Smooth muscle cell (in vitro differentiated cells): ENCODE results near the gene WDR43. TPM values are rescaled to one million over a fixed set of nuclear protein-coding genes. Genes with fewer than 3 reads are reported as not detected.

Experiments
- DNase-seq: peaks from one replicate; lab custom pipeline; 2025; ENCODE audit not compliant: unreplicated experiment; lab: John Stamatoyannopoulos, UW
- H2AFZ ChIP-seq: fragments of 200-600 bp; sonication (generic); 2 replicates; pipeline ENCODE4 v1.6.0; 2016; ENCODE audit warnings: antibody characterized with exemption, low read depth, mild to moderate bottlenecking
- H3F3A ChIP-seq: fragments of 200-600 bp; sonication (generic); 2 replicates; pipeline ENCODE4 v1.6.0; 2017; ENCODE audit warnings: antibody characterized with exemption, low read depth
- H3K27ac ChIP-seq: fragments of 200-600 bp; sonication (generic); 2 replicates; pipeline ENCODE4 v1.5.1; 2016; ENCODE audit warnings: low read depth, mild to moderate bottlenecking
- H3K27me3 ChIP-seq: fragments of 200-600 bp; sonication (generic); 2 replicates; pipeline ENCODE4 v1.6.1; 2016; ENCODE audit warnings: low read depth, mild to moderate bottlenecking
- H3K36me3 ChIP-seq: fragments of 200-600 bp; sonication (generic); 2 replicates; pipeline ENCODE4 v1.5.1; 2016; ENCODE audit warnings: low read depth
- H3K4me1 ChIP-seq: fragments of 200-600 bp; sonication (generic); 2 replicates; pipeline ENCODE4 v1.5.1; 2016; ENCODE audit warnings: low read depth
- H3K4me2 ChIP-seq: fragments of 200-600 bp; sonication (generic); 2 replicates; pipeline ENCODE4 v1.6.0; 2016; ENCODE audit warnings: mild to moderate bottlenecking
- H3K4me3 ChIP-seq: fragments of 200-600 bp; sonication (generic); 2 replicates; pipeline ENCODE4 v1.5.1; 2016; ENCODE audit warnings: mild to moderate bottlenecking
- H3K79me2 ChIP-seq: fragments of 200-600 bp; sonication (generic); 2 replicates; pipeline ENCODE4 v1.6.0; 2016; ENCODE audit warnings: low read depth, mild to moderate bottlenecking
- H3K9ac ChIP-seq: fragments of 200-600 bp; sonication (generic); 2 replicates; pipeline ENCODE4 v1.6.0; 2016; ENCODE audit warnings: low read depth
- H3K9me3 ChIP-seq: fragments of 200-600 bp; sonication (generic); replicated peaks from 2 replicates; pipeline ENCODE4 v1.5.1; 2016; ENCODE audit warnings: low read depth
- H4K20me1 ChIP-seq: fragments of 200-600 bp; sonication (generic); 2 replicates; pipeline ENCODE4 v1.6.0; 2016; ENCODE audit warnings: low read depth
- WGBS: methylation state at CpG from one replicate; pipeline ENCODE4 v1.1.7; 2016; ENCODE audit warnings: low lambda C conversion rate; 5-methylcytosine and 5-hydroxymethylcytosine counted together
- polyA plus RNA-seq: library from polyadenylated mRNA; unstranded; fragments of >200 nt; fragmentation: Nextera tagmentation; extraction: Ambion mirVana; gene quantifications from 2 replicates; pipeline ENCODE4 v1.2.1, GENCODE V29; 2016
- total RNA-seq: library from RNA; depleted of rRNA; stranded (reverse); fragments of >200 nt; gene quantifications from 2 replicates; pipeline ENCODE4 v1.2.3, GENCODE V29; 2014
- TF ChIP-seq, protein P1 (sequence below): fragments of 200-600 bp; sonication (generic); IDR thresholded peaks from 2 replicates; pipeline ENCODE4 v1.5.1; 2017; ENCODE audit warnings: borderline replicate concordance, mild to moderate bottlenecking, antibody characterized with exemption; ENCODE audit not compliant: insufficient read depth, poor library complexity, severe bottlenecking

Gene WDR43
- total and polyA plus RNA-seq, 2 experiments from 2014 or later: 12.5 to 37.8 TPM

- H2AFZ ChIP-seq: no peak overlapping the region
- H3K4me1 ChIP-seq: no peaks in the 10 kb centered on the region
- H3K27me3 ChIP-seq: no peaks in the 10 kb centered on the region
- H3F3A ChIP-seq: no peaks in the 10 kb centered on the region
- TF ChIP-seq, protein P1, sequence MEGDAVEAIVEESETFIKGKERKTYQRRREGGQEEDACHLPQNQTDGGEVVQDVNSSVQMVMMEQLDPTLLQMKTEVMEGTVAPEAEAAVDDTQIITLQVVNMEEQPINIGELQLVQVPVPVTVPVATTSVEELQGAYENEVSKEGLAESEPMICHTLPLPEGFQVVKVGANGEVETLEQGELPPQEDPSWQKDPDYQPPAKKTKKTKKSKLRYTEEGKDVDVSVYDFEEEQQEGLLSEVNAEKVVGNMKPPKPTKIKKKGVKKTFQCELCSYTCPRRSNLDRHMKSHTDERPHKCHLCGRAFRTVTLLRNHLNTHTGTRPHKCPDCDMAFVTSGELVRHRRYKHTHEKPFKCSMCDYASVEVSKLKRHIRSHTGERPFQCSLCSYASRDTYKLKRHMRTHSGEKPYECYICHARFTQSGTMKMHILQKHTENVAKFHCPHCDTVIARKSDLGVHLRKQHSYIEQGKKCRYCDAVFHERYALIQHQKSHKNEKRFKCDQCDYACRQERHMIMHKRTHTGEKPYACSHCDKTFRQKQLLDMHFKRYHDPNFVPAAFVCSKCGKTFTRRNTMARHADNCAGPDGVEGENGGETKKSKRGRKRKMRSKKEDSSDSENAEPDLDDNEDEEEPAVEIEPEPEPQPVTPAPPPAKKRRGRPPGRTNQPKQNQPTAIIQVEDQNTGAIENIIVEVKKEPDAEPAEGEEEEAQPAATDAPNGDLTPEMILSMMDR: no peak
- no peaks in the 10 kb centered on the region for H3K36me3 ChIP-seq
- H3K9me3 ChIP-seq: no peaks in the 10 kb centered on the region
- 87% methylated on average over 6 of the region's 6 CpGs for WGBS
- DNase-seq: no peak
- no peak overlapping the region for H3K4me3 ChIP-seq
- H3K27ac ChIP-seq: no peak overlapping the region
- H4K20me1 ChIP-seq: no peaks in the 10 kb centered on the region
- no peak overlapping the region for H3K9ac ChIP-seq
- H3K4me2 ChIP-seq: no peak overlapping the region
- no peaks in the 10 kb centered on the region for H3K79me2 ChIP-seq
Observed at GRCh38 chr2:28972778-28973335, 78.4 kb downstream of the WDR43 start.

- TF ChIP-seq, protein P1: no peak
- 97% methylated on average over 4 of the region's 4 CpGs for WGBS
Observed at GRCh38 chr2:28974252-28974651, 79.8 kb downstream of the WDR43 start.

DNA sequence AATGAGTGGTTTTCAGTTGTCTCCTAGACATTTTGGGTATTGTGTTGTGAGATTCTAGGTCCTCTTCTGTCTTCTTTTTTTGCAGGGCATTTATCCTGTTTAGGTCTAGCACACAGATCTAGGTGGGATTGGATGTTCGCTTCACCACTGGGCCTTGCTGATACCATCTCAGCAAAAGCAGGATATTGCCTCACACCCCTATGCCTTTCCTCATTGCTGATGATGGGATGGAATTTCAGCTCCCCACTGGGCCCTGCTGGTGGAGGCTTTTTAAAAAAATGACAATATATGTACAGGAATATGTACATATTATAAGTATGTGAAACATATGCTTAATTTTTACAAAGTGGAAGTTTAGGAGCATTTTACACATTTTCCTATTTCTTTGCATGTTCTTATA lies 81.2 kb downstream of the WDR43 start:
- no peak overlapping the region for H3K27ac ChIP-seq
- no peaks in the 10 kb centered on the region for H3K79me2 ChIP-seq
- no peaks in the 10 kb centered on the region for H3K9me3 ChIP-seq
- H3K4me3 ChIP-seq: no peak overlapping the region
- H3K36me3 ChIP-seq: no peaks in the 10 kb centered on the region
- TF ChIP-seq, protein P1: no peak
- no peaks in the 10 kb centered on the region for H3F3A ChIP-seq
- no peaks in the 10 kb centered on the region for H3K4me1 ChIP-seq
- no peaks in the 10 kb centered on the region for H4K20me1 ChIP-seq
- no peak for DNase-seq
- H3K27me3 ChIP-seq: no peaks in the 10 kb centered on the region
- H3K4me2 ChIP-seq: no peak overlapping the region
- H2AFZ ChIP-seq: no peak overlapping the region
- no peak overlapping the region for H3K9ac ChIP-seq
- WGBS: 82% methylated on average over 1 of the region's 1 CpG

More at GRCh38 chr2:28974252-28974651, 79.8 kb downstream of the WDR43 start:
- no peak for DNase-seq
- no peak overlapping the region for H3K9ac ChIP-seq
- no peaks in the 10 kb centered on the region for H3K79me2 ChIP-seq
- no peaks in the 10 kb centered on the region for H3K9me3 ChIP-seq
- H4K20me1 ChIP-seq: no peaks in the 10 kb centered on the region
- no peaks in the 10 kb centered on the region for H3F3A ChIP-seq
- H2AFZ ChIP-seq: no peak overlapping the region
- H3K27ac ChIP-seq: no peak overlapping the region
- no peaks in the 10 kb centered on the region for H3K36me3 ChIP-seq
- no peak overlapping the region for H3K4me2 ChIP-seq
- H3K27me3 ChIP-seq: no peaks in the 10 kb centered on the region
- no peaks in the 10 kb centered on the region for H3K4me1 ChIP-seq
- H3K4me3 ChIP-seq: no peak overlapping the region

DNA sequence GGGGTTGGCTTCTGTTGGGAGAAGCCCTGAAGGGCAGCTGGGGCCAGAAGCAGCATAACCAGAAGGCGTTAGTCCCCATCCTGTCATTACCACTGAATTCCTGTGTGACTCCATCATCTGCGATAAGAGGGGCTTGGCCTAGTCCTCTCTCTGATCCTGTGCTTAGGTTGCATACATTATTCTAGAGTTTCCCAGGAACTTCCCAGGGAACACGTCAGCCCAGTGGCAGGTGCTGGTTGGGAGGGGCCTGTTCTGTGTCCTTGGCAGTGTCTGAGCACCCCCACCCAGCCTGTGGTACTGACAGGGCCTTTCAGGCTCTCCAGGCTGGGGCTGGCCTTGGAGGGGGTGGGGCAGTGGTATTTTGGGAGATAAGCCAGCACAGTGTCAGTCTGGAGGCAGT lies 82.1 kb downstream of the WDR43 start:
- Histone ChIP-seq H4K20me1 (no peaks in the 10 kb centered on the region), H3K4me3 (no peak overlapping the region), H3K36me3 (no peaks in the 10 kb centered on the region), H3K9ac (no peak overlapping the region), H3K79me2 (no peaks in the 10 kb centered on the region), H3F3A (no peaks in the 10 kb centered on the region), H3K4me1 (peaks cover 4% of the 10 kb centered on the region), H3K4me2 (no peak overlapping the region), H2AFZ (no peak overlapping the region), H3K27ac (peak overlapping the region; percentile 63), H3K9me3 (no peaks in the 10 kb centered on the region), H3K27me3 (no peaks in the 10 kb centered on the region)
- TF ChIP-seq, protein P1: no peak
- 4% methylated on average over 3 of the region's 3 CpGs for WGBS
- DNase-seq: no peak
